Ovary (tissue), 9 donors: ENCODE results near the gene NR4A3. TPM values are rescaled to one million over a fixed set of nuclear protein-coding genes. Genes with fewer than 3 reads are reported as not detected.

Experiments
- DNase-seq, 5 donors: peaks; one replicate each; pipeline ENCODE4 v3.0.0-alpha.2; 2019 to 2020
- H3K27ac ChIP-seq, 2 donors: fragments of 200-600 bp; one replicate each; pipeline versions ENCODE4 v1.5.1 to v1.8.0; 2019 to 2022
- H3K27me3 ChIP-seq: fragments of 200-600 bp; one replicate; pipeline ENCODE4 v1.8.0; 2022
- H3K36me3 ChIP-seq: fragments of 200-600 bp; sonication (generic); one replicate; pipeline ENCODE4 v1.5.1; 2019
- H3K4me1 ChIP-seq: one replicate; pipeline ENCODE4 v1.8.1; 2013; ENCODE audit warnings: mild to moderate bottlenecking, moderate library complexity; ENCODE audit not compliant: insufficient read depth
- H3K4me3 ChIP-seq: fragments of 200-600 bp; sonication (generic); one replicate; pipeline ENCODE4 v1.5.1; 2017
- H3K9me3 ChIP-seq, 2 donors: fragments of 200-600 bp in 1 of 2; sonication (generic) in 1 of 2; one replicate each; pipeline versions ENCODE4 v1.5.1 to v1.8.1; 2013 to 2019; ENCODE audit warnings: mild to moderate bottlenecking in 1 of 2, moderate library complexity in 1 of 2
- CTCF ChIP-seq, 3 donors: fragments of 450-650 bp in 2 of 3; fragments of 200-600 bp in 1 of 3; IDR thresholded peaks; one replicate each; pipeline versions ENCODE4 v1.5.1 to v1.8.0; 2016 to 2022; ENCODE audit warnings: antibody characterized with exemption in 3 of 3, mild to moderate bottlenecking in 1 of 3
- EP300 ChIP-seq: sonication (generic); formaldehyde crosslinking; IDR thresholded peaks from one replicate; pipeline ENCODE4 v1.6.1; 2017; ENCODE audit warnings: antibody characterized with exemption
- POLR2A ChIP-seq: fragments of 450-650 bp; IDR thresholded peaks from one replicate; pipeline ENCODE4 v1.6.1; 2017; ENCODE audit warnings: antibody characterized with exemption, mild to moderate bottlenecking, moderate library complexity
- WGBS, 3 donors: extraction: QIAGEN DNeasy Blood & Tissue Kit in 1 of 3; methylation state at CpG; one replicate each; pipeline versions ENCODE4 v1.1.5 to v1.1.7; 2013 to 2017; 5-methylcytosine and 5-hydroxymethylcytosine counted together
- intact Hi-C, 4 donors: fragments of 100-400 bp; cut with DNase I; formaldehyde crosslinking; loops; one replicate each; pipeline versions ENCODE4 v1.11.0 to v1.15.1; 2022 to 2023
- polyA plus RNA-seq, 2 donors: library from polyadenylated mRNA; stranded (reverse); fragments of 200-250 nt in 1 of 2; fragments of 350-450 nt in 1 of 2; fragmentation: Illumina TruSeq in 1 of 2; extraction: RNeasy Lipid Tissue Mini Kit (QIAGEN cat#74804) in 1 of 2; gene quantifications; one replicate each; pipeline ENCODE4 v1.2.3, GENCODE V29; 2013 to 2014
- total RNA-seq, 7 donors: library from RNA; depleted of rRNA in 2 of 7; stranded (reverse); fragments of >200 nt in 2 of 7; fragmentation: NEBNext Ultra II Directional in 3 of 7; extraction: Animal tissue kit (Norgen Biotek cat#: 25700) in 3 of 7; gene quantifications; one replicate each; pipeline versions ENCODE4 v1.1.0 to v1.2.4, GENCODE V29; 2016 to 2023
- donor health status: DM: no; HTN: no; CAD: no; lungs with moderate emphysema.
- donor health status: DM: no; HTN: no; CAD: no.
- donor health status: Bipolar disorder and iron deficiency.
- donor health status: DM: yes; HTN: yes; CAD: no.
- donor health status: DM: no; HTN: no; CAD: no.
- donor health status: DM: yes; HTN: yes; CAD: no.

Gene NR4A3
- total and polyA plus RNA-seq, 9 donors, result 2.8 to 177 (median 29.2) TPM

DNA sequence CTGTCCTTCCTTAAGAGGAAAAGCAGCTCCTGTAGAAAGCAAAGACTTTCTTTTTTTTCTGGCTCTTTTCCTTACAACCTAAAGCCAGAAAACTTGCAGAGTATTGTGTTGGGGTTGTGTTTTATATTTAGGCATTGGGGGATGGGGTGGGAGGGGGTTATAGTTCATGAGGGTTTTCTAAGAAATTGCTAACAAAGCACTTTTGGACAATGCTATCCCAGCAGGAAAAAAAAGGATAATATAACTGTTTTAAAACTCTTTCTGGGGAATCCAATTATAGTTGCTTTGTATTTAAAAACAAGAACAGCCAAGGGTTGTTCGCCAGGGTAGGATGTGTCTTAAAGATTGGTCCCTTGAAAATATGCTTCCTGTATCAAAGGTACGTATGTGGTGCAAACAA, 42.3 kb downstream of the NR4A3 start:
- Histone ChIP-seq H3K27me3 (no peaks in the 10 kb centered on the region), H3K9me3 (no peaks in the 10 kb centered on the region), H3K4me1 (peaks cover 2% of the 10 kb centered on the region), H3K27ac (no peak overlapping the region), H3K4me3 (no peak overlapping the region), H3K36me3 (no peaks in the 10 kb centered on the region)
- WGBS, 3 donors, result 79 to 82% (median 80%) methylated on average over 2 of the region's 2 CpGs
- intact Hi-C loops, result no loop called here
- TF ChIP-seq POLR2A (no peak), CTCF (IDR thresholded peaks at IDR 0.05) (no peak), EP300 (no peak)
- no peak for DNase-seq

- H3K4me1 ChIP-seq, result no peaks in the 10 kb centered on the region
- DNase-seq, result peak in 3 of 5 donors; percentile 26 to 43 (median 30)
- no peak overlapping the region for H3K27ac ChIP-seq
- intact Hi-C loops, result no loop called here
- 11 to 15% (median 14%) methylated on average over 2 of the region's 2 CpGs for WGBS, 3 donors
- no peaks in the 10 kb centered on the region for H3K9me3 ChIP-seq
- no peaks in the 10 kb centered on the region for H3K36me3 ChIP-seq
- TF ChIP-seq POLR2A (no peak), CTCF (IDR thresholded peaks at IDR 0.05) (no peak), EP300 (no peak)
- no peak overlapping the region for H3K4me3 ChIP-seq
- no peaks in the 10 kb centered on the region for H3K27me3 ChIP-seq
These were observed 44.7 kb downstream of the NR4A3 start for GRCh38 chr9:99866398-99866797.

DNA sequence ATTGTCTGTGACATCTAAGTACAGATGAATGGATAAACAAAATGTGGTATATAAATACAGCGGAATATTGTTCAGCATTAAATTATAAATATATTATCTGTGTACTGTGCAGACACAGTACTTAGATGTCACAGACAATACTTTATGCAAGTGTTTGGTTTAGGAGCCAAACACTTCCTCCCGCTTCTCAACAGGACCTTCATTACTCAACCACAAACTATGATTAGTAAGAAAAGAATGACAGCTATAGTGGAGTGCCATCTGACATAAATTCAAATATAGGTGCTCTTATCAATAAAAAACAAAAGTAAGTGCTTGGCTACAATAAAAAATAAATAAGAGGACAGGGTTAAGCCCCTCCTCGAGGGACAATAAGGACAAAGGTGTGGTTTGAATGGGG, 45.9 kb downstream of the NR4A3 start:
- Histone ChIP-seq H3K9me3 (no peaks in the 10 kb centered on the region), H3K4me1 (no peaks in the 10 kb centered on the region), H3K4me3 (no peak overlapping the region), H3K36me3 (no peaks in the 10 kb centered on the region), H3K27me3 (no peaks in the 10 kb centered on the region), H3K27ac (no peak overlapping the region)
- WGBS, 3 donors, result 52 to 73% (median 69%) methylated on average over 3 of the region's 3 CpGs
- TF ChIP-seq EP300 (no peak), POLR2A (no peak), CTCF (IDR thresholded peaks at IDR 0.05) (no peak)
- no peak for DNase-seq
- intact Hi-C loops, result no loop called here

GRCh38 chr9:99867968-99868367, 46.3 kb downstream of the NR4A3 start:
- no peaks in the 10 kb centered on the region for H3K36me3 ChIP-seq
- no peaks in the 10 kb centered on the region for H3K9me3 ChIP-seq
- TF ChIP-seq CTCF (IDR thresholded peaks at IDR 0.05) (no peak), POLR2A (no peak), EP300 (no peak)
- intact Hi-C loops, result no loop called here
- no peaks in the 10 kb centered on the region for H3K4me1 ChIP-seq
- H3K27me3 ChIP-seq, result no peaks in the 10 kb centered on the region
- no peak overlapping the region for H3K4me3 ChIP-seq
- H3K27ac ChIP-seq, result no peak overlapping the region
- DNase-seq, result no peak

DNA sequence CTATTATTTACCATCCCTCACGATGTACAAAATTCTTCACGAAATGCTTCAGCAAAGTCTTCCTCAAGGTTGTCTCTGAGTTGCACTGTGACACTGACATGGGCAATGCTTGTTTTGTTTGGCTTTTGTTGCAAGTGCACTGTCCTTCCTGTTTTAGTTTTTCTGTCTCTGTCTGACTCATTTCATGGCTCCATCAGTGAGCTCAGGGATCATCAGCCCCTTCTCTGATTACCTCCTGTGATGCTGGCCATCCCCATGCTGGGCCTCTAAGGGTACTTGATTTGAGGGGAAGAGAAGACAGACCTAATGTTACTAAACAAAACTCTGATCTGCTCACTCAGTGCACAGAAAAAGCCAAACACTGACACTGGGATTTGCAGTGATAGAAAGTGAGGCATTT, 47.2 kb downstream of the NR4A3 start:
- DNase-seq, result no peak
- Histone ChIP-seq H3K27ac (no peak overlapping the region), H3K9me3 (no peaks in the 10 kb centered on the region), H3K27me3 (no peaks in the 10 kb centered on the region), H3K4me1 (no peaks in the 10 kb centered on the region), H3K4me3 (no peak overlapping the region), H3K36me3 (no peaks in the 10 kb centered on the region)
- 89 to 96% (median 91%) methylated on average over 2 of the region's 2 CpGs for WGBS, 3 donors
- intact Hi-C loops, result no loop called here
- TF ChIP-seq EP300 (no peak), CTCF (IDR thresholded peaks at IDR 0.05) (no peak), POLR2A (no peak)
